Common myeloid progenitor, CD34-positive (primary cell): ENCODE measurements around the gene CLDN18.

Experiments used
- CTCF ChIA-PET: fragments of 350-600 bp; sonication (Branson Sonifier 250); formaldehyde crosslinking; loops from one replicate; lab custom pipeline; 2021; ENCODE audit warnings: antibody characterized with exemption; lab: Charles Lee
- POLR2A ChIA-PET: fragments of 350-600 bp; sonication (Branson Sonifier 250); formaldehyde crosslinking; loops from one replicate; lab custom pipeline; 2021; ENCODE audit warnings: antibody characterized with exemption; lab: Charles Lee
- DNase-seq, 3 donors: peaks; one replicate each; pipeline versions ENCODE4 v3.0.0 to v3.0.0-alpha.2; 2013
- H3K27ac ChIP-seq, 2 experiments: 1 replicate in 1 of 2; 2 replicates in 1 of 2; pipeline ENCODE4 v1.7.0; 2013; ENCODE audit warnings: inconsistent platforms in 2 of 2, low read length in 2 of 2, mild to moderate bottlenecking in 2 of 2, low read depth in 1 of 2, moderate library complexity in 1 of 2; ENCODE audit not compliant: severe bottlenecking in 2 of 2, insufficient read depth in 1 of 2, poor library complexity in 1 of 2
- H3K27me3 ChIP-seq, 5 experiments: replicated peaks in 2 of 5; 1 replicate in 3 of 5; 2 replicates in 2 of 5; pipeline versions ENCODE4 v1.6.1 to v1.7.0; 2013; ENCODE audit warnings: low read length in 4 of 5, mild to moderate bottlenecking in 2 of 5, moderate library complexity in 2 of 5, inconsistent platforms in 1 of 5; ENCODE audit not compliant: insufficient read depth in 5 of 5, control insufficient read depth in 4 of 5
- H3K36me3 ChIP-seq, 4 experiments: 1 replicate in 2 of 4; 2 replicates in 2 of 4; pipeline versions ENCODE4 v1.6.1 to v1.7.0; 2013; ENCODE audit warnings: low read length in 3 of 4, control low read depth in 1 of 4, mild to moderate bottlenecking in 1 of 4; ENCODE audit not compliant: control insufficient read depth in 4 of 4, insufficient read depth in 4 of 4
- H3K4me1 ChIP-seq, 4 experiments: 1 replicate in 3 of 4; 2 replicates in 1 of 4; pipeline versions ENCODE4 v1.6.1 to v1.7.1; 2013; ENCODE audit warnings: low read length in 3 of 4, mild to moderate bottlenecking in 3 of 4, control low read depth in 1 of 4, inconsistent platforms in 1 of 4, moderate library complexity in 1 of 4; ENCODE audit not compliant: control insufficient read depth in 4 of 4, insufficient read depth in 4 of 4; ENCODE audit errors: control extremely low read depth in 1 of 4
- H3K4me3 ChIP-seq, 7 experiments: 1 replicate in 4 of 7; 2 replicates in 3 of 7; pipeline versions ENCODE4 v1.5.1 to v1.7.0; 2013; ENCODE audit warnings: mild to moderate bottlenecking in 7 of 7, low read length in 6 of 7, moderate library complexity in 6 of 7, inconsistent platforms in 2 of 7, low read depth in 2 of 7, control low read depth in 1 of 7; ENCODE audit not compliant: insufficient read depth in 4 of 7, control insufficient read depth in 1 of 7; ENCODE audit errors: extremely low read depth in 1 of 7
- H3K9me3 ChIP-seq, 5 experiments: 1 replicate in 4 of 5; 2 replicates in 1 of 5; pipeline versions ENCODE4 v1.6.1 to v1.7.1; 2013; ENCODE audit warnings: low read length in 4 of 5, mild to moderate bottlenecking in 2 of 5, inconsistent platforms in 1 of 5, low read depth in 1 of 5, moderate library complexity in 1 of 5; ENCODE audit not compliant: control insufficient read depth in 4 of 5, insufficient read depth in 2 of 5; ENCODE audit errors: control extremely low read depth in 1 of 5
- WGBS: methylation state at CpG from one replicate; pipeline ENCODE4 v1.1.5; 2013; ENCODE audit not compliant: insufficient coverage; 5-methylcytosine and 5-hydroxymethylcytosine counted together

Gene CLDN18

DNA sequence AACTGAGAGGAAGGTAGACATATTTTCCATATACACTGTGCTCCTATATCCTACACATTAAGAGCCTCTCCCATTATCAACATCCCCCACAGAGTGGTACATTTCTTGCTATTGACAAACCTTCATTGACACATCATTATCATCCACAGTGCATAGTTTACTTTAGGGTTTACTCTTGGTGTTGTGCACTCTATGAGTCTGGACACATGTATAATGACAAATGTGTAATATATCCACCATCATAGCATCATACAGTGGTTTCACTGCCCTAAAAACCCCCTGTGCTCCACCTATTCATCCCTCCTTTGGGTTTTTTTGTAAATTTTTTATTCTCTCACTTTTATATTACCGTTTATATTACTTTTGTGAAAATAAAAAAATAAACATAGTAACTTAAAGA, 22.2 kb upstream of the CLDN18 start:
- DNase-seq, result no peak
- H3K9me3 ChIP-seq, result no peaks in the 10 kb centered on the region
- peaks cover 0 to 2% (median 0%) of the 10 kb centered on the region in 5 experiments for H3K27me3 ChIP-seq
- WGBS, result no CpG with 5 or more reads among the region's 1 CpG
- no peaks in the 10 kb centered on the region for H3K36me3 ChIP-seq
- H3K4me3 ChIP-seq, result no peak overlapping the region
- POLR2A ChIA-PET, result no interaction called here
- CTCF ChIA-PET, result no interaction called here
- H3K27ac ChIP-seq, result no peak overlapping the region
- no peaks in the 10 kb centered on the region for H3K4me1 ChIP-seq

DNA sequence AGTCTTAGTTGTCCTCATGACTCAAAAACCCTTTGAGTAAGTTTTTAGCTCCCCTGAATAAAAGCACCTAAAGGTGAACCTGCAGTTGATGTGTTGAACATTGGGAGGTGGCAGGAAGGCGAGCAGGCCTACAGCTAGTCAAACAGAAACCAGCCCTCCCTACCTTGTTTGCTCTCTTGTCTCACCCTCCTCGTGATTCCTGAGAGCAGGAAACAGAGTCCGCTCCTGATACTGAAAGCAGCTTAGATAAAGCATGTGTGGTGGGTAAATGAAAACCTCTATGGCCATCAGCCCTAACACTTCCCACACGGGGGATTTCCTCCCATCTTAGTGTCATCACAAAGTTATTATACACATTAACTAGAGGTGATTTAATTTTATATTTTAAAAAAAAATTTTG, 21.8 kb upstream of the CLDN18 start:
- no peaks in the 10 kb centered on the region for H3K9me3 ChIP-seq
- no peaks in the 10 kb centered on the region for H3K36me3 ChIP-seq
- ChIA-PET POLR2A (no interaction called here), CTCF (no interaction called here)
- H3K27me3 ChIP-seq, result peaks cover 0 to 2% (median 0%) of the 10 kb centered on the region in 5 experiments
- H3K27ac ChIP-seq, result no peak overlapping the region
- WGBS, result no CpG with 5 or more reads among the region's 4 CpGs
- H3K4me1 ChIP-seq, result no peaks in the 10 kb centered on the region
- H3K4me3 ChIP-seq, result no peak overlapping the region
- no peak for DNase-seq

DNA sequence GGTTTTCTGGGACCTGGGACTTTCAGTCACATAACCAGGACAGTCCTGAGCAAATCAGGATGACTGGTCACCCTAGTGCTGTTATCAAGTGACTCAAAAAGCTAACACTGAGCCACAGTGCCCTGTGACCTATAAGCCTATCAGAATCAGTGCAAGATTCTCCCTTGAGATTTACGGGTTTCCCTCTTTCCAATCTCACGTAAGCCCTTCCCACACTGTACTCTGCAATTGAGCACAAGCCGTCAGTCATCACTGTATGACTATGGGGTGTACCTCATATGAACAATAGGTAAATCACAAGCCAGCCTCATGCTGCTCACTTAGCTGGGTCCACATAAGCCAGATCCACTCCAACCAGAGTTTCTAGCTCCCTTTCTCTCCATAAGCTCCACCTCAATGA, 21.0 kb upstream of the CLDN18 start:
- ChIA-PET POLR2A (no interaction called here), CTCF (no interaction called here)
- H3K27me3 ChIP-seq, result peaks cover 0 to 2% (median 0%) of the 10 kb centered on the region in 5 experiments
- 100% methylated on average over 1 of the region's 3 CpGs for WGBS
- no peak overlapping the region for H3K4me3 ChIP-seq
- H3K27ac ChIP-seq, result no peak overlapping the region
- DNase-seq, result no peak
- H3K9me3 ChIP-seq, result peaks cover 0 to 2% (median 0%) of the 10 kb centered on the region in 5 experiments
- no peaks in the 10 kb centered on the region for H3K36me3 ChIP-seq
- H3K4me1 ChIP-seq, result no peaks in the 10 kb centered on the region

DNA sequence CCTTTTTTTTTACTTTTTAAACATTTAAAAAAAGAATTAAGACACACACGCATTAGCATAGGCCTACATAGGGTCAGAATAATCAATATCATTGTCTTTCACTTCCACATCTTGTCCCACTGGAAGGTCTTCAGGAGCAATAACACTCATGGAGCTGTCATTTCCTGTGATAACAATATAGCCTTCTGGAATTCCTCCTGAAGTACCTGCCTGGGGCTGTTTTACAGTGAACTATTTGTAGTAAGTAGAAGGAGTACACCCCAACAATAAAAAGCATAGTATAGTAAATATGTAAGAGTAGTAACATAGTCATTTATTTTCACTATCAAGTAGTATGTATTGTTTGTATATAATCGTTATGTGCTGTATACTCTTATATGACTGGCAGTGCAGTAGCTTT, 19.5 kb upstream of the CLDN18 start:
- no peak for DNase-seq
- H3K9me3 ChIP-seq, result peaks cover 0 to 5% (median 0%) of the 10 kb centered on the region in 5 experiments
- CTCF ChIA-PET, result no interaction called here

DNA sequence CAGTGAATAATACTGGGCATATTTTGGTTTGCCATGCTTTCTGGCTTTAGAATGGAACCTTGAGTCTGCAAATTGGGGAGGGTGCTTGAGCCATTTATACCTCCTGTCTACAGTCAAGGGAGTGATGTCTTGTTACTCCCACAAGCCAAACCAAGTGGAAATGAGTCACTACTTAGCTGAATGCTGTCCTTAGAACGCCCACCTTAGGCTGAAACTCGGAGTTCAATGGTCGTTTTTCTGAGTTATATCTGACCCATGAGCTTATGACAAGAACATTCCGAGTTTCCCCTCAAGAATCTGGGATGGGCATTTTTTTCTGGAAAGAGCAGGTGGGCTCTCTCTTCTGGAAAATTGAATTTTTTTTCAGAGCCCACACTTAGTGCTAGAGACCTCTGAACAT, 17.4 kb upstream of the CLDN18 start:
- DNase-seq, result no peak
- Histone ChIP-seq H3K36me3 (no peaks in the 10 kb centered on the region), H3K4me1 (no peaks in the 10 kb centered on the region), H3K9me3 (peaks cover 0 to 7% (median 0%) of the 10 kb centered on the region in 5 experiments), H3K4me3 (no peak overlapping the region), H3K27ac (no peak overlapping the region), H3K27me3 (peaks cover 0 to 2% (median 0%) of the 10 kb centered on the region in 5 experiments)
- 86% methylated on average over 4 of the region's 4 CpGs for WGBS
- ChIA-PET POLR2A (no interaction called here), CTCF (no interaction called here)

More for the DNA sequence above, 19.5 kb upstream of the CLDN18 start:
- Histone ChIP-seq H3K4me3 (no peak overlapping the region), H3K27me3 (peaks cover 0 to 2% (median 0%) of the 10 kb centered on the region in 5 experiments), H3K4me1 (no peaks in the 10 kb centered on the region), H3K36me3 (no peaks in the 10 kb centered on the region), H3K27ac (no peak overlapping the region)
- POLR2A ChIA-PET, result no interaction called here
- 100% methylated on average over 1 of the region's 2 CpGs for WGBS

DNA sequence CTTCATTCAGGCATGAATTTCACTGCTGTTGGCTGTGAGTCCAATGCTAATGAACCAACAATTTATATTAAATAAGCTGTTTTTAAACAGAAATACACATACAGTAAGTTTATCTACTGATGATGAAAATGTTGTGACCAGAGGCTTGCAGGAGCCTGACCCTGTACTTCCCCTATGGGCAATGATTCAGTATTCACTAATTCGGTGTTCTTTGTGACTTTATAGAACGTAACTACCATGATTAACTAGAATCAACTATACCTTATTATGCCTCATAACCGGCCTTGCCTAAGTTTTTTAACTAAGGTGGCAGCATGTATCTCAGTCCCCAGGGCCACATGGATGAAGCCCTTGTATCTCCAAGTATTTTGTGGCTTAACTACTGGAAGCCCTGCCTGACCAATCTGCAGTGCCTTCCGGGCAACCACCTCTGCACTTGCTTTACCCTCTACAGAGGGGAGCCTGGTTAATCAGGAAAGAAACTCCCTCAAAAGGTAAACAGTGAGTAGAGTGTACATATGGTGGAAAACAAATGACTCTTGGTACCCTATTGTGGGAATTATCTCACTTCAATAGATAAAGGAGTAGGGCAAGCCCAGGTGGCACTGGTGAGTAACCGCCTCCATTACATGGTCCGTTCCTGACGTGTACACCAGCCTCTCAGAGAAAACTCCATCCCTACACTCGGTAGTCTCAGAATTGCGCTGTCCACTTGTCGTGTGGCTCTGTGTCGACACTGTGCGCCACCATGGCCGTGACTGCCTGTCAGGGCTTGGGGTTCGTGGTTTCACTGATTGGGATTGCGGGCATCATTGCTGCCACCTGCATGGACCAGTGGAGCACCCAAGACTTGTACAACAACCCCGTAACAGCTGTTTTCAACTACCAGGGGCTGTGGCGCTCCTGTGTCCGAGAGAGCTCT, 11.6 kb upstream of the CLDN18 start:
- 96% methylated on average over 17 of the region's 18 CpGs for WGBS
- peaks cover 0 to 1% (median 0%) of the 10 kb centered on the region in 5 experiments for H3K27me3 ChIP-seq
- no peak overlapping the region for H3K4me3 ChIP-seq
- H3K36me3 ChIP-seq, result no peaks in the 10 kb centered on the region
- DNase-seq, result no peak
- peaks cover 0 to 7% (median 0%) of the 10 kb centered on the region in 5 experiments for H3K9me3 ChIP-seq
- ChIA-PET CTCF (no interaction called here), POLR2A (no interaction called here)
- H3K27ac ChIP-seq, result no peak overlapping the region
- H3K4me1 ChIP-seq, result no peaks in the 10 kb centered on the region

DNA sequence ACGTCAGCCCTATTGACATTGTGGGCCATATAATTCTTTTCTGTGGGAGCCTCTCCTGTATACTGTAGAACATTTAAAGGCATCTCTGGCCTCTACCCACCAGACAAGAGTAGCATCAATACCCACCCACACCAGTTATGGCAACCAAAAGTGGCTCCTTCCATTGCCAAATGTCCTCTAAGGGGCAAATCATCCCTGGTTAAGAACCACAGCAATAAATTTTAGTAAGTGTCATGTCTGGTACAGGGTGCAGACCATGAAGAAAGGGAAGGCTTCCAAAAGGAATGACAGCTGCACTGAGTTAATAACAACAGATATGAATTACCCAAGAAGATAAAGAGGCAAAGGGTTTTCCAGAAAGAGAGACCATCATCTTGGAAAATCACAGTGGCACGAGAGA, 6.9 kb upstream of the CLDN18 start:
- ChIA-PET POLR2A (no interaction called here), CTCF (no interaction called here)
- no CpG with 5 or more reads among the region's 2 CpGs for WGBS
- peaks cover 0 to 3% (median 0%) of the 10 kb centered on the region in 5 experiments for H3K27me3 ChIP-seq
- no peak for DNase-seq
- H3K27ac ChIP-seq, result no peak overlapping the region
- no peaks in the 10 kb centered on the region for H3K9me3 ChIP-seq
- no peak overlapping the region for H3K4me3 ChIP-seq
- no peaks in the 10 kb centered on the region for H3K36me3 ChIP-seq
- no peaks in the 10 kb centered on the region for H3K4me1 ChIP-seq
